OCI-LY1 (cell line): ENCODE measurements around the gene MARF1.
"Not testable (repeated sequence)": the region's sequence is repeated elsewhere in the genome, so short reads cannot be mapped to it uniquely, and the experiment has no call there.

Experiments used
- H2AFZ ChIP-seq: fragments of 200-600 bp; sonication (generic), shearing (Covaris generic); 2 replicates; pipeline ENCODE4 v1.6.0; 2014; ENCODE audit warnings: antibody characterized with exemption, mild to moderate bottlenecking, low read length
- H3F3A ChIP-seq: fragments of 200-600 bp; sonication (generic), shearing (Covaris generic); 2 replicates; pipeline ENCODE4 v1.6.0; 2014; ENCODE audit warnings: mild to moderate bottlenecking, antibody characterized with exemption, low read length, moderate library complexity; ENCODE audit not compliant: insufficient read depth
- H3K27ac ChIP-seq: fragments of 200-600 bp; sonication (generic); 2 replicates; pipeline ENCODE4 v1.5.1; 2014; ENCODE audit warnings: low read length, mixed run types, mild to moderate bottlenecking, low read depth; ENCODE audit not compliant: poor library complexity, severe bottlenecking
- H3K27me3 ChIP-seq: fragments of 200-600 bp; sonication (generic); 2 replicates; pipeline ENCODE4 v1.6.0; 2014; ENCODE audit warnings: antibody characterized with exemption, mild to moderate bottlenecking, low read length, moderate library complexity; ENCODE audit not compliant: insufficient read depth
- H3K36me3 ChIP-seq: fragments of 200-600 bp; sonication (generic); 2 replicates; pipeline ENCODE4 v1.6.1; 2014; ENCODE audit warnings: mild to moderate bottlenecking, antibody characterized with exemption, low read length, moderate library complexity, mixed read lengths; ENCODE audit not compliant: insufficient read depth
- H3K4me1 ChIP-seq: fragments of 200-600 bp; sonication (generic); 2 replicates; pipeline ENCODE4 v1.5.1; 2014; ENCODE audit warnings: mild to moderate bottlenecking, low read length, moderate library complexity; ENCODE audit not compliant: insufficient read depth, severe bottlenecking
- H3K4me2 ChIP-seq: fragments of 200-600 bp; sonication (generic), shearing (Covaris generic); 2 replicates; pipeline ENCODE4 v1.6.1; 2014; ENCODE audit warnings: low read length
- H3K4me3 ChIP-seq: fragments of 200-600 bp; sonication (generic); 2 replicates; pipeline ENCODE4 v1.5.1; 2014; ENCODE audit warnings: low read length, low read depth, mild to moderate bottlenecking, mixed read lengths; ENCODE audit not compliant: poor library complexity, severe bottlenecking
- H3K79me2 ChIP-seq: fragments of 200-600 bp; shearing (Covaris generic); 2 replicates; pipeline ENCODE4 v1.6.1; 2016; ENCODE audit warnings: mixed run types, low read length, mixed read lengths; ENCODE audit not compliant: insufficient read depth
- H3K9ac ChIP-seq: fragments of 200-600 bp; sonication (generic), shearing (Covaris generic); 2 replicates; pipeline ENCODE4 v1.6.1; 2014; ENCODE audit warnings: mild to moderate bottlenecking, low read length, mixed read lengths
- H3K9me2 ChIP-seq: fragments of 200-600 bp; sonication (generic), shearing (Covaris generic); 2 replicates; pipeline ENCODE4 v1.6.1; 2014; ENCODE audit warnings: low read depth, mild to moderate bottlenecking, low read length, mixed read lengths
- H3K9me3 ChIP-seq: fragments of 200-600 bp; shearing (Covaris generic); 2 replicates; pipeline ENCODE4 v1.6.1; 2014; ENCODE audit warnings: low read length, mixed read lengths
- H4K20me1 ChIP-seq: fragments of 200-600 bp; sonication (generic), shearing (Covaris generic); 2 replicates; pipeline ENCODE4 v1.6.0; 2016; ENCODE audit warnings: mild to moderate bottlenecking, low read length; ENCODE audit not compliant: insufficient read depth
- EZH2 ChIP-seq: fragments of 200-600 bp; sonication (generic), shearing (Covaris generic); IDR thresholded peaks from 2 replicates; pipeline ENCODE4 v1.8.0; 2017; ENCODE audit warnings: borderline replicate concordance, mixed run types, mild to moderate bottlenecking, antibody characterized with exemption, low read length, moderate library complexity, mixed read lengths
- TF ChIP-seq, protein P1 (sequence below): fragments of 200-600 bp; sonication (generic), shearing (Covaris generic); IDR thresholded peaks from 2 replicates; pipeline ENCODE4 v1.5.1; 2017; ENCODE audit warnings: mild to moderate bottlenecking, antibody characterized with exemption, low read length, moderate library complexity, mixed read lengths

The MARF1 gene

DNA sequence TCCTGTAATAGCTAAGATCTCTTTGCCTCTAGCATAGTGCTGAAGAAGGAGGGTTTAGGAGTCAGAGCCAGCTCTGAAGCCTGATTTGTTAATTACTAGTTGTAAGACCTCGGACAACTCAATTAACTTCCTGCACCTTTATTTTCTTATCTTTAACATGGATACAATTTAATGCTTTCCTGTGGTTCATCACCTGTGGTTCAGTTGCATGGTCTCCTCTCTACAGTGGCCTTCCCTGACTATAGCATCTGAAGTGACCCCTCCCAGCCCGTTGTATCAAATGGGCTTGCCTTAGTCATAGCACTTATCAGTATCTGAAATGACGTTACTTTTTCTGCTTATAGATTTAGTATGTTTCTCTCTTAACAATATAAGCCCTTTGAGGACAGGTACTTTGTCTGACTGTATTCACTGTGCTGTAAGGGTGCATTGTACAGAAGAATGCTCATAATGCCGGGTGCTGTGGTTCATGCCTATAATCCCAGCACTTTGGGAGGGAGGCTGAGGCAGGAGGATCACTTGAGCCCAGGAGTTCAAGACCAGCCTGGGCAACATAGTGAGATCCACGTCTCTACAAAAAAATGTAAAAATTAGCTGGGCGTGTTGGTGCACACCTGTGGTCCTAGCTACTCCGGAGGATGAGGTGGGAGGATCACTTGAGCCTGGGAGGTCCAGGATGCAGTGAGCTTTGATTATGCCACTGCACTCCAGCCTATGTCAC is 4.5 kb upstream of the MARF1 start:
- Histone ChIP-seq H2AFZ (no peak overlapping the region), H3K27me3 (no peaks in the 10 kb centered on the region), H4K20me1 (no peaks in the 10 kb centered on the region), H3F3A (no peaks in the 10 kb centered on the region), H3K4me1 (peaks cover 33% of the 10 kb centered on the region), H3K36me3 (peaks cover 7% of the 10 kb centered on the region; the same call in 1 of the 2 replicates), H3K4me3 (no peak overlapping the region), H3K9ac (no peak overlapping the region), H3K4me2 (no peak overlapping the region), H3K27ac (no peak overlapping the region), H3K9me2 (no peaks in the 10 kb centered on the region), H3K79me2 (peaks cover 22% of the 10 kb centered on the region), H3K9me3 (no peaks in the 10 kb centered on the region)
- no peak for TF ChIP-seq EZH2
- TF ChIP-seq, protein P1, sequence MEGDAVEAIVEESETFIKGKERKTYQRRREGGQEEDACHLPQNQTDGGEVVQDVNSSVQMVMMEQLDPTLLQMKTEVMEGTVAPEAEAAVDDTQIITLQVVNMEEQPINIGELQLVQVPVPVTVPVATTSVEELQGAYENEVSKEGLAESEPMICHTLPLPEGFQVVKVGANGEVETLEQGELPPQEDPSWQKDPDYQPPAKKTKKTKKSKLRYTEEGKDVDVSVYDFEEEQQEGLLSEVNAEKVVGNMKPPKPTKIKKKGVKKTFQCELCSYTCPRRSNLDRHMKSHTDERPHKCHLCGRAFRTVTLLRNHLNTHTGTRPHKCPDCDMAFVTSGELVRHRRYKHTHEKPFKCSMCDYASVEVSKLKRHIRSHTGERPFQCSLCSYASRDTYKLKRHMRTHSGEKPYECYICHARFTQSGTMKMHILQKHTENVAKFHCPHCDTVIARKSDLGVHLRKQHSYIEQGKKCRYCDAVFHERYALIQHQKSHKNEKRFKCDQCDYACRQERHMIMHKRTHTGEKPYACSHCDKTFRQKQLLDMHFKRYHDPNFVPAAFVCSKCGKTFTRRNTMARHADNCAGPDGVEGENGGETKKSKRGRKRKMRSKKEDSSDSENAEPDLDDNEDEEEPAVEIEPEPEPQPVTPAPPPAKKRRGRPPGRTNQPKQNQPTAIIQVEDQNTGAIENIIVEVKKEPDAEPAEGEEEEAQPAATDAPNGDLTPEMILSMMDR: no peak

DNA sequence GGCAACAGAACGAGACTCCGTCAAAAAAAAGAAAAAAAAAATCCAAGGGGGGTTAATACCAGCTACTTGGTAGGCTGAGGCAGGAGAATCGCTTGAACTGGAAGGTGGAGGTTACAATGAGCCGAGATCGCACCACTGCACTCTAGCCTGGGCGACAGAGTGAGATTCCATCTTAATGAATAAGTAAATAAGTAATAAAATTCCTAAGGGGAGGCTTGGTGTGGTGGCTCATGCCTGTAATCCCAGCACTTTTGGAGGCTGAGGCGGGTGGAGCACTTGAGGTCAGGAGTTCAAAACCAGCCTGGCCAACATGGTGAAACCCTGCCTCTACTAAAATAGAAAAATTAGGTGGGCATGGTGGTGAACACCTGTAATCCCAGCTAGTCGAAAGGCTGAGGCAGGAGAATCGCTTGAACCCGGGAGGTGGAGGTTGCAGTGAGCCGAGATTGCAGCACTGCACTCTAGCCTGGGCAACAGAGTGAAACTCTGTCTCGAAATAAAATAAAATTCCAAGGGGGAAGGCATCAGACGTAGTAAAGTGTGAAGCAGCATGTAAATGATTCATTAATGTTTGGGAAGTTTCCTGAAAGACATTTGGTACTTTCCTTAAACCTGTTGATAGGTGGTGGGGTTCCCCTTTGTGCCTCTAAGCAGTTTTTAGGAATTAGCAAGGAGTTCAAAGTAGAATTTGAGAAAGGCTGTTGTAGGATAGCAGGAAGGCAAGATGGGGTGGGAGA is 3.8 kb upstream of the MARF1 start:
- not testable (repeated sequence) for H3K27ac ChIP-seq, H3K9me3 ChIP-seq, H3K9ac ChIP-seq, H3K27me3 ChIP-seq, H3K9me2 ChIP-seq, H2AFZ ChIP-seq, H3F3A ChIP-seq, H4K20me1 ChIP-seq, H3K36me3 ChIP-seq, H3K4me3 ChIP-seq, H3K4me2 ChIP-seq
- Histone ChIP-seq H3K4me1 (peaks cover 27% of the 10 kb centered on the region), H3K79me2 (peaks cover 16% of the 10 kb centered on the region)

DNA sequence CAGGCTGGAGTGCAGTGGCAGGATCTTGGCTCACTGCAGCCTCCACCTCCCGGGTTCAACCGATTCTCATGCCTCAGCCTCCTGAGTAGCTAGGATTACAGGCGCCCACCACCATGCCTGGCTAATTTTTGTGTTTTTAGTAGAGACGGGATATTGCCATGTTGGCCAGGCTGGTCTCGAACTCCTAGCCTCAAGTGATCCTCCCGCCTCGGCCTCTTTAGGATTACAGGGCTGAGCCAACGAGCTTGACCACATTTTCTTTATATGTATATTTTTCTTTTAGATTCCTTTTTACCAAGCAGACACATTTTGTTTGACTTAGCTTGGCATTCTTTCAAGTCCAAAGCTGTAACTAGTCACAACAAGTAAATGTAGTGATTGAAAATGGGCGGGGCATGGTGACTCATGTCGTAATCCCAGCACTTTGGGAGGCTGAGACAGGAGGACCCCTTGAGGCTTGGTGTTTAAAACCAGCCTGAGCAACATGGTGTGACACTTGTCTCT is 2.1 kb upstream of the MARF1 start:
- H3K4me3 ChIP-seq, H2AFZ ChIP-seq, H3K9me3 ChIP-seq, H3K27me3 ChIP-seq, H3F3A ChIP-seq, H3K9ac ChIP-seq, H3K36me3 ChIP-seq, H3K4me2 ChIP-seq, H4K20me1 ChIP-seq, H3K9me2 ChIP-seq: not testable (repeated sequence)
- peaks cover 38% of the 10 kb centered on the region for H3K4me1 ChIP-seq
- peaks cover 17% of the 10 kb centered on the region for H3K79me2 ChIP-seq
- H3K27ac ChIP-seq: peak overlapping the region; percentile 84

DNA sequence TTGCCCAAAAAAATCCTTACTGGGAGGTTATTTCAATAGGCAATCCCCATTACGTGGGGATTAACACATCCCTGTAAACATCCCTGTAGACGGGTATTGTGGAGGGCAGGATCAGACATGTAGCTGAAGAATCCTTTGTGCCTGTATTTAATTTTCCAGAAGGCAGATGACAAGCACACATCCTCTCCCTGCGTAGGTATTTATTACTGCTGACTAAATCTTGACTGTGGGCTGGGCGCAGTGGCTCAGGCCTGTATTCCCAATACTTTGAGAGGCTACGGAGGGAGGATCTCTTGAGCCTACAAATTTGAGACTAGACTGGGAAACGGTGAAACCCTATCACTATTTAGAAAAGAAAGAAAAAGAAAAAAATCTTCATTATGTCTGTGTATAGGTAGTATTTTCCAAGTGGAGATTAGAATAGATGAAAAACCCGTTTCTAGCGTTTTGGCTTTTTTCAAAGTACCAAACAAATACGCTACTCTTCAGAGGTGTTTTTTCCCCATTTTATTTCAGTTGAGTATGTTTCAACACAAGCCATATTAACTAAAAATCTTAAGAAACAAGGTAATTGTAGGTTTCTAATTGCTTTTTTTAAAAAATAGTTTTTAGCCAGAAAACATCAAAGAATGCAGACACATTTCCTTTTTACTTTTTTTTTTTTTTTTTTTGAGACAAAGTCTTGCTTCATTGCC is 1.5 kb upstream of the MARF1 start:
- no peaks in the 10 kb centered on the region for H4K20me1 ChIP-seq
- H3K9ac ChIP-seq: peak overlapping the region; percentile 97; the same call in 1 of the 2 replicates
- peak overlapping the region; percentile 84 for H3K27ac ChIP-seq
- peaks cover 19% of the 10 kb centered on the region for H3K79me2 ChIP-seq
- 0 out of 2 replicates have a peak, but pooled peaks cover 4% of the 10 kb centered on the region for H3F3A ChIP-seq
- H3K9me3 ChIP-seq: no peaks in the 10 kb centered on the region
- peak overlapping the region; percentile 88 for H3K4me2 ChIP-seq
- no peak overlapping the region for H2AFZ ChIP-seq
- no peaks in the 10 kb centered on the region for H3K9me2 ChIP-seq
- peaks cover 39% of the 10 kb centered on the region for H3K4me1 ChIP-seq
- H3K4me3 ChIP-seq: peak overlapping the region; percentile 66
- TF ChIP-seq EZH2: no peak
- TF ChIP-seq, protein P1: no peak
- no peaks in the 10 kb centered on the region for H3K27me3 ChIP-seq
- H3K36me3 ChIP-seq: no peaks in the 10 kb centered on the region
